ENCODE results near the gene FNDC5. TPM values are rescaled to one million over a fixed set of nuclear protein-coding genes. Genes with fewer than 3 reads are reported as not detected.

The FNDC5 gene
- total RNA-seq, 6 experiments from 2014 or later = 0.28 to 0.90 (median 0.58) TPM

- DNase-seq = no peak
- Mint-ChIP-seq H3K4me3 (no peak overlapping the region), H3K9me3 (no peaks in the 10 kb centered on the region), H3K27ac (no peak overlapping the region), H3K36me3 (ENCODE audit: low read depth) (no peaks in the 10 kb centered on the region), H3K4me1 (ENCODE audit: low read depth) (peaks cover 8% of the 10 kb centered on the region; the same call in 1 of the 2 replicates), H3K27me3 (ENCODE audit: insufficient read depth) (peaks cover 4% of the 10 kb centered on the region)
- no peak for TF ChIP-seq CTCF (IDR thresholded peaks at IDR 0.05)
These were observed 28.2 kb upstream of the FNDC5 start for GRCh38 chr1:32898958-32899357.

DNA sequence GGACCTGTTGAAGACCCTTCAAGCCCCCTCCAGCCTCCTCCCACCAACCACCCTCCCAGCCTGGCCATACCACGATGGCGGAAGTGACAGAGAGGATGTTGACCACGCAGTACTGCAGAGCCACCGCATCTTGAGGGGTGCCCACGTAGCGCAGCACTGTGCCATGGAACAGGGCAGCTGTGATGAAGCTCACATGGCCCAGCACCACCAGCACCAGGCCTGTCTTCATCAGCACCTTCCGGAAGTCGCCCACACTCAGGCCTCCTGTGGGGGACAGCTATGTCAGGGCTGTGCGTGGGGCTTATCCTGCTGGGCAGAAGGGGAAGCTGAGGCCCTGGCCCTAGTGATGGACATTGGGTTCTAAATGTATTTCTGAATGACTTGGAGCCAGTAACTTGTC is 27.3 kb upstream of the FNDC5 start:
- no peaks in the 10 kb centered on the region for H3K36me3 Mint-ChIP-seq (ENCODE audit: low read depth)
- TF ChIP-seq CTCF (IDR thresholded peaks at IDR 0.05) = no peak
- peaks cover 8% of the 10 kb centered on the region; the same call in 1 of the 2 replicates for H3K4me1 Mint-ChIP-seq (ENCODE audit: low read depth)
- no peak for DNase-seq
- no peak overlapping the region for H3K27ac Mint-ChIP-seq
- no peak overlapping the region for H3K4me3 Mint-ChIP-seq
- H3K27me3 Mint-ChIP-seq (ENCODE audit: insufficient read depth) = peaks cover 4% of the 10 kb centered on the region
- H3K9me3 Mint-ChIP-seq = no peaks in the 10 kb centered on the region

DNA sequence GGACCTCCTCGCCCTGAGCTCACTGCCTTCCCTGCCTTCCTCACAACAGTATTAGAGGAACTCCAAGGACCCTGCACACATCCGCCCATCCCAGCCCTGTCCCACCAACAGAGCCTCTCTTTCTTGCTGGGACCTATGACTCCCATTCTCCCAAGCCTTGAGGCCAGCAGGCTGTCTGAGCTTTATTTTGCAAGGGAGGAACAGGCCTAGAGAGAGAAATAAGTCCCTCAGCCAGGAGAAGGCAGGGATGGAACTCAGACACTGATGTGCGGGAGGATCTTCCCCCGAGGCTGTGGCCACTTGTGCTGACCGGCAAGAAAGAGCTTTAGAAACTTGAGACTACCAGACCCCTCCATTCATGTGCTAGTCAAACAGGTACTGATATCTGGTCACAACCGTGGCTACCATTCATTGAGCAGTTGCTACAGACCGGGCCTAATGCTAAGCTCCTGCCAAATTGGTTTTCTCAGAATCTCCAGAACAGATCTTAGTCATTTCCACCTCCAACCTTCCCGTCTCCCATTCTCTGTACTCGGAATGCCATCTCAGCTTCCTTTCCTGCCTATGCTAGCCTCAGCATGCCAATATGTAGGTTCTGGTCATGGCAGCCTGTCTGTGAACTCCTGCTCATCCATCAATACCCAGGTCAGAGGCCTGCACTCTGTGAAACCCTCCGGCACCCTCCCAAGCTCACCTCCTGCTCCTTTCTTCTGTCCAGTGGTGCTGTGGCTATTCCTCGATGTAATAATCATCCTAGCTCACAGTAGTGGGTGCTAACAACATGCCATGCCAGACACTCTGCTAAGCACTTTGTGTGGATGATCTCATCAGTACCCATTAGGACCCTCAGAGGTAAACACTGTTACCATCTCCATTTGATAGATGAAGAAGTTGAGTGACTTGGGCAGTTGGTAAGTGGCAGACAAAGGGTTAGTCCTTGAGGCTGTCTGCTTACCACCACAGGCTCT is 26.7 kb upstream of the FNDC5 start:
- Mint-ChIP-seq H3K27ac (no peak overlapping the region), H3K27me3 (ENCODE audit: insufficient read depth) (peaks cover 2% of the 10 kb centered on the region), H3K4me3 (no peak overlapping the region), H3K9me3 (peaks cover 2% of the 10 kb centered on the region; the same call in 1 of the 2 replicates), H3K36me3 (ENCODE audit: low read depth) (peaks cover under 1% of the 10 kb centered on the region; the same call in 1 of the 2 replicates), H3K4me1 (ENCODE audit: low read depth) (peaks cover 12% of the 10 kb centered on the region)
- no peak for DNase-seq
- no peak for TF ChIP-seq CTCF (IDR thresholded peaks at IDR 0.05)

DNA sequence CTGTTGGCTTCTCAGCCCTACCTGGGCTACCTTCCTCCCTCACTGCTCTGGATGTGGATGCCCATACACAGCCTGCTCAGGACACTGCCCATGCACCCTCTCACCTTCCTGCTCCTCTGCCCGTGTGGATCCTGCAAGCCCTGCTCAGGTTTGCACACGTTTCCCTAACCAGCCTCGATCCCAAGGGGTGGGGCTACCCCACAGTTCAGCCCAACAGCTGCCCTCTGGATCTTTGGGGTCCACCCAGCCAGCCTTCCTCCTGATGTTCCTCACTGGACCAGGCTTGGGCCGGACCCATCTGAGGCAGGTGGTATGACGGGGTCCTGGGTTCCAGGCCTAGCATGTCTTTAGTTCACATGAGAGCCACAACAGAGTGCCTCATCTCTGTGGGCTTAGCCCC is 25.7 kb upstream of the FNDC5 start:
- no peak for TF ChIP-seq CTCF (IDR thresholded peaks at IDR 0.05)
- DNase-seq = no peak
- peaks cover 3% of the 10 kb centered on the region for H3K27me3 Mint-ChIP-seq (ENCODE audit: insufficient read depth)
- peaks cover 4% of the 10 kb centered on the region; the same call in 1 of the 2 replicates for H3K9me3 Mint-ChIP-seq
- H3K36me3 Mint-ChIP-seq (ENCODE audit: low read depth) = peaks cover 4% of the 10 kb centered on the region; the same call in 1 of the 2 replicates
- H3K27ac Mint-ChIP-seq = no peak overlapping the region
- H3K4me3 Mint-ChIP-seq = no peak overlapping the region
- peaks cover 15% of the 10 kb centered on the region for H3K4me1 Mint-ChIP-seq (ENCODE audit: low read depth)

DNA sequence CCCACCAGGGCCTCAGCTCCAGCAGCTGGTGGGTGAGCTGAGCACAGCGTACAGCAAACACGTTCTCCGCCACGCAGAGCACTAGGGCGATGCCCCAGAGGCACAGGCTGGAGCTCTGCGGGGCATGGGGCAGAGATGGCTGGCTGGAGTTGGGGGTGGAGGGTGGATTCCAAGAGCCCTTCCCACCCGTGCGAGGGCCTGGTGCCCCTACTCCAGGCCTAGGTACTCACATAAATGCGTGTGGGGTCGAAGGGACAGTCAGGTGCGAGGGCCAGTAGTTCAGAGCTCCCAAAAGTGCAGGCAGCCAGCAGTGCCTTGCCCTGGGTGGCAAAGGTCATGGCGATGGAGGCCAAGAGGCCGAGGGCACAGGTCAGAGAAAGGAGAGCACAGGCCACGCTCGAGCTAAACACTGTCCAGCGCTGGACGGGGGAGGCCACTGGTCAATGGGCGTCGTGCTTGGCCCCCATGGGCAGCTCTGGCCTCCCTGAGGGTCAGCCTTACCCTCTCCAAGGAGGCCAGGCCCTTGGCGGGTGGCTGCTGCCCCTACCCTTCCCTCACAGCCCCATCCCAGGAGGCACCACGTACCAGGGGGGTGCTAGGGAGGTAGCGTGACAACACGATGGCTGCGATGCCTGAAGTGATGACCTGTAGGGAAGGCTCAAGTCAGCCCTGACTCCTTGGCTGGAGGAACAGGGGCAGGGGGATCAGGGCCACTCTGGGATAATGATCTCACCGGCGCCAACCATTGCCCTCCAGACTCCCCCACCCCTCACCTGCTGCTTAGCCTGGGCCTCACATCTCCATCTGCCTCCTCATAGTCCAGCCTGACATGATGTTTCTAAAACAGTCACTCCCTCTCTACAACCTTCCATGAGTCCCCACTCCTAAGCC is 24.9 kb upstream of the FNDC5 start:
- no peak for TF ChIP-seq CTCF (IDR thresholded peaks at IDR 0.05)
- DNase-seq = no peak
- Mint-ChIP-seq H3K4me1 (ENCODE audit: low read depth) (peaks cover 20% of the 10 kb centered on the region), H3K27me3 (ENCODE audit: insufficient read depth) (peaks cover 4% of the 10 kb centered on the region), H3K27ac (no peak overlapping the region), H3K36me3 (ENCODE audit: low read depth) (peaks cover 4% of the 10 kb centered on the region; the same call in 1 of the 2 replicates), H3K9me3 (peaks cover 4% of the 10 kb centered on the region; the same call in 1 of the 2 replicates), H3K4me3 (no peak overlapping the region)

Measured in HFFc6 (cell line).